Bronchial smooth muscle cell (primary cell): ENCODE data around the gene IGF2. TPM values are rescaled to one million over a fixed set of nuclear protein-coding genes. Genes with fewer than 3 reads are reported as not detected.

ENCODE experiments used
- total RNA-seq: library from RNA; depleted of rRNA; stranded (reverse); fragments of >200 nt; gene quantifications from 2 replicates; pipeline ENCODE4 v1.2.1, GENCODE V29; 2014

The IGF2 gene
- under 0.01 and 0.69 TPM in 2 replicates for total RNA-seq

GRCh38 chr11:2139123-2139521, at the start of gene IGF2:
TSS of gene IGF2 (minus strand) at chr11:2139389. CDS start at chr11:2135523, 3,866 bp downstream.

GRCh38 chr11:2171591-2172003, 32.4 kb upstream of the IGF2 start, which contains the start of gene TH:
TSS of gene TH (minus strand) at chr11:2171815. CDS start at chr11:2171786, 29 bp downstream.

GRCh38 chr11:2160736-2161259, 21.6 kb upstream of the IGF2 start, which contains the start of gene INS:
TSS of gene INS (minus strand) at chr11:2161209. CDS start at chr11:2160971, 238 bp downstream.

Other genes with a start within 250 kb of the IGF2 start
- not detected in 2 replicates for gene PRR33, start 247.5 kb downstream of the IGF2 start, total RNA-seq
- 0.47 and 3.1 TPM in 2 replicates for gene TNNT3, start 219.7 kb downstream of the IGF2 start, total RNA-seq
- 18.5 and 182 TPM in 2 replicates for gene MRPL23, start 192.1 kb downstream of the IGF2 start, total RNA-seq
- 18.6 and 518 TPM in 2 replicates for gene H19, start 141.5 kb downstream of the IGF2 start, total RNA-seq
- not detected in 2 replicates for gene INS, start 21.8 kb upstream of the IGF2 start, total RNA-seq
- gene TH, start 32.4 kb upstream of the IGF2 start, total RNA-seq: not detected in 2 replicates
- not detected in 2 replicates for gene ASCL2, start 131.2 kb upstream of the IGF2 start, total RNA-seq
- under 0.01 TPM in 1 of 2 replicates, not detected in the other for gene C11orf21, start 162.5 kb upstream of the IGF2 start, total RNA-seq
- 0.09 and 0.47 TPM in 2 replicates for gene TSPAN32, start 162.6 kb upstream of the IGF2 start, total RNA-seq
- 283 and 430 TPM in 2 replicates for gene CD81, start 237.9 kb upstream of the IGF2 start, total RNA-seq